Keratinocyte (primary cell): ENCODE data around the gene ALG6.

ENCODE experiments used
- EZH2 ChIP-seq: IDR thresholded peaks from one replicate; pipeline ENCODE4 v1.6.1; 2012; ENCODE audit warnings: inconsistent platforms, mild to moderate bottlenecking, low read length, moderate library complexity
- TF ChIP-seq, protein P1 (sequence below), 3 experiments: IDR thresholded peaks in 1 of 3; conservative IDR thresholded peaks in 1 of 3; optimal IDR thresholded peaks in 1 of 3; 2 replicates in 2 of 3; 3 replicates in 1 of 3; pipeline versions ENCODE3 to v1.5.1; 2011; ENCODE audit warnings: low read length in 3 of 3, mild to moderate bottlenecking in 3 of 3, moderate library complexity in 2 of 3, control low read depth in 1 of 3, inconsistent platforms in 1 of 3; ENCODE audit not compliant: insufficient read depth in 2 of 3; ENCODE audit errors: extremely low read depth in 1 of 3

DNA sequence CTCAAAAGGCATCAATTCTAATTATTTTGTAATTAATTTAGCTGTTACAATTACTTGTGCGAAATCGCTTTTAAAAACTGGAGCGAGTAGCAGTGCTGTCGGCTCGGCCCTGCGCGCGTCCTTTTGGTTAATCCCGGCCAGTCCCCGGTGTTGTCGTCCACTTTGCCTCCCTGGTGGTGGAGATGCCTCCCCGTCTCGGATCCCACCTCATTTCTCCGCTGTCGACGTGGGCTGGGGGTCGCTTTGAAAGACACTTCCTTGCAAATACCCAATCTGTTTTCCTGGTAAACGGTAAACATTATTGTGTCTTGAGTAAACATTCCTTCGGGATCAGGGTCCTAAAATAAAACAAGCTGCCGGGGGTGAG, 41.3 kb upstream of the ALG6 start:
- TF ChIP-seq, protein P1, sequence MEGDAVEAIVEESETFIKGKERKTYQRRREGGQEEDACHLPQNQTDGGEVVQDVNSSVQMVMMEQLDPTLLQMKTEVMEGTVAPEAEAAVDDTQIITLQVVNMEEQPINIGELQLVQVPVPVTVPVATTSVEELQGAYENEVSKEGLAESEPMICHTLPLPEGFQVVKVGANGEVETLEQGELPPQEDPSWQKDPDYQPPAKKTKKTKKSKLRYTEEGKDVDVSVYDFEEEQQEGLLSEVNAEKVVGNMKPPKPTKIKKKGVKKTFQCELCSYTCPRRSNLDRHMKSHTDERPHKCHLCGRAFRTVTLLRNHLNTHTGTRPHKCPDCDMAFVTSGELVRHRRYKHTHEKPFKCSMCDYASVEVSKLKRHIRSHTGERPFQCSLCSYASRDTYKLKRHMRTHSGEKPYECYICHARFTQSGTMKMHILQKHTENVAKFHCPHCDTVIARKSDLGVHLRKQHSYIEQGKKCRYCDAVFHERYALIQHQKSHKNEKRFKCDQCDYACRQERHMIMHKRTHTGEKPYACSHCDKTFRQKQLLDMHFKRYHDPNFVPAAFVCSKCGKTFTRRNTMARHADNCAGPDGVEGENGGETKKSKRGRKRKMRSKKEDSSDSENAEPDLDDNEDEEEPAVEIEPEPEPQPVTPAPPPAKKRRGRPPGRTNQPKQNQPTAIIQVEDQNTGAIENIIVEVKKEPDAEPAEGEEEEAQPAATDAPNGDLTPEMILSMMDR (optimal IDR thresholded peaks at IDR 0.05 in 1 of 3, IDR thresholded peaks at IDR 0.05 in 1 of 3, conservative IDR thresholded peaks at IDR 0.05 in 1 of 3; ENCODE audit: extremely low read depth in 1 of 3, insufficient read depth in 2 of 3, low read length in 3 of 3), result no peak
- TF ChIP-seq EZH2, result peak; percentile 78
